ENCODE data around the gene BCL7C.

GRCh38 chr16:30846649-30847402 is 47.1 kb downstream of the BCL7C start:
- TF ChIP-seq NR2F1 (CRISPR knock-in tag; IDR thresholded peaks at IDR 0.05) (no peak), CHD4 (IDR thresholded peaks at IDR 0.05; ENCODE audit: borderline replicate concordance, low read length) (no peak), ZNF629 (CRISPR knock-in tag; conservative IDR thresholded peaks at IDR 0.05) (no peak), ZFP41 (CRISPR knock-in tag; IDR thresholded peaks at IDR 0.05; ENCODE audit: borderline replicate concordance) (no peak), POLR2A (IDR thresholded peaks at IDR 0.05; ENCODE audit: insufficient read depth in 1 of 2, low read depth in 2 of 2, low read length in 2 of 2) (no peak), EZH2 (conservative IDR thresholded peaks at IDR 0.05; ENCODE audit: low read depth, low read length) (no peak), TRIM24 (CRISPR knock-in tag; IDR thresholded peaks at IDR 0.05) (no peak), NFYB (CRISPR knock-in tag; IDR thresholded peaks at IDR 0.05) (no peak), DDIT3 (CRISPR knock-in tag; IDR thresholded peaks at IDR 0.05) (no peak), FOXP1 (IDR thresholded peaks at IDR 0.05) (no peak), FOXP1 (CRISPR knock-in tag; IDR thresholded peaks at IDR 0.05) (no peak), ZBTB21 (CRISPR knock-in tag; IDR thresholded peaks at IDR 0.05) (no peak), PLSCR1 (CRISPR knock-in tag; IDR thresholded peaks at IDR 0.05; ENCODE audit: borderline replicate concordance) (no peak)
- TF ChIP-seq, protein P1, sequence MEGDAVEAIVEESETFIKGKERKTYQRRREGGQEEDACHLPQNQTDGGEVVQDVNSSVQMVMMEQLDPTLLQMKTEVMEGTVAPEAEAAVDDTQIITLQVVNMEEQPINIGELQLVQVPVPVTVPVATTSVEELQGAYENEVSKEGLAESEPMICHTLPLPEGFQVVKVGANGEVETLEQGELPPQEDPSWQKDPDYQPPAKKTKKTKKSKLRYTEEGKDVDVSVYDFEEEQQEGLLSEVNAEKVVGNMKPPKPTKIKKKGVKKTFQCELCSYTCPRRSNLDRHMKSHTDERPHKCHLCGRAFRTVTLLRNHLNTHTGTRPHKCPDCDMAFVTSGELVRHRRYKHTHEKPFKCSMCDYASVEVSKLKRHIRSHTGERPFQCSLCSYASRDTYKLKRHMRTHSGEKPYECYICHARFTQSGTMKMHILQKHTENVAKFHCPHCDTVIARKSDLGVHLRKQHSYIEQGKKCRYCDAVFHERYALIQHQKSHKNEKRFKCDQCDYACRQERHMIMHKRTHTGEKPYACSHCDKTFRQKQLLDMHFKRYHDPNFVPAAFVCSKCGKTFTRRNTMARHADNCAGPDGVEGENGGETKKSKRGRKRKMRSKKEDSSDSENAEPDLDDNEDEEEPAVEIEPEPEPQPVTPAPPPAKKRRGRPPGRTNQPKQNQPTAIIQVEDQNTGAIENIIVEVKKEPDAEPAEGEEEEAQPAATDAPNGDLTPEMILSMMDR (CRISPR knock-in tag; IDR thresholded peaks at IDR 0.05): no peak
- TF ChIP-seq, protein P2, sequence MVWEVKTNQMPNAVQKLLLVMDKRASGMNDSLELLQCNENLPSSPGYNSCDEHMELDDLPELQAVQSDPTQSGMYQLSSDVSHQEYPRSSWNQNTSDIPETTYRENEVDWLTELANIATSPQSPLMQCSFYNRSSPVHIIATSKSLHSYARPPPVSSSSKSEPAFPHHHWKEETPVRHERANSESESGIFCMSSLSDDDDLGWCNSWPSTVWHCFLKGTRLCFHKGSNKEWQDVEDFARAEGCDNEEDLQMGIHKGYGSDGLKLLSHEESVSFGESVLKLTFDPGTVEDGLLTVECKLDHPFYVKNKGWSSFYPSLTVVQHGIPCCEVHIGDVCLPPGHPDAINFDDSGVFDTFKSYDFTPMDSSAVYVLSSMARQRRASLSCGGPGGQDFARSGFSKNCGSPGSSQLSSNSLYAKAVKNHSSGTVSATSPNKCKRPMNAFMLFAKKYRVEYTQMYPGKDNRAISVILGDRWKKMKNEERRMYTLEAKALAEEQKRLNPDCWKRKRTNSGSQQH (CRISPR knock-in tag; IDR thresholded peaks at IDR 0.05; ENCODE audit: low read depth): no peak

Measured in HepG2 (cell line).